HepG2 (cell line): ENCODE data around the gene LRSAM1. TPM values are rescaled to one million over a fixed set of nuclear protein-coding genes. Genes with fewer than 3 reads are reported as not detected.

Source experiments
- ARID2 ChIP-seq: sonication (generic); formaldehyde crosslinking; IDR thresholded peaks from 2 replicates; pipeline ENCODE4 v1.8.1; 2022; ENCODE audit warnings: mild to moderate bottlenecking, missing genetic modification reagents, borderline replicate concordance
- HNF4A ChIP-seq: sonication (generic); formaldehyde crosslinking; IDR thresholded peaks from 2 replicates; pipeline ENCODE4 v1.4.0; 2020; ENCODE audit warnings: missing genetic modification reagents
- HOXD1 ChIP-seq: sonication (generic); formaldehyde crosslinking; IDR thresholded peaks from 2 replicates; pipeline ENCODE4 v1.5.0; 2020; ENCODE audit warnings: missing genetic modification reagents
- KDM6A ChIP-seq: IDR thresholded peaks from 2 replicates; pipeline ENCODE4 v1.6.1; 2016; ENCODE audit warnings: low read depth
- KMT2B ChIP-seq: IDR thresholded peaks from 2 replicates; pipeline ENCODE4 v1.6.1; 2016; ENCODE audit warnings: missing genetic modification reagents, missing compliant biosample characterization
- NBN ChIP-seq: fragments of 450-650 bp; conservative IDR thresholded peaks from 2 replicates; pipeline ENCODE4 v1.6.1; 2017
- PAF1 ChIP-seq: IDR thresholded peaks from 2 replicates; pipeline ENCODE4 v1.6.1; 2016; ENCODE audit warnings: missing genetic modification reagents, missing compliant biosample characterization
- PPARG ChIP-seq: conservative IDR thresholded peaks from 2 replicates; pipeline ENCODE4 v1.6.1; 2016; ENCODE audit warnings: missing biosample characterization, missing genetic modification reagents
- SSRP1 ChIP-seq: IDR thresholded peaks from 2 replicates; pipeline ENCODE4 v1.6.1; 2016; ENCODE audit warnings: control low read depth
- TGIF2 ChIP-seq: IDR thresholded peaks from 2 replicates; pipeline ENCODE4 v1.6.1; 2016; ENCODE audit warnings: control low read depth, missing compliant biosample characterization
- XRCC5 ChIP-seq: fragments of 200-400 bp; formaldehyde crosslinking; optimal IDR thresholded peaks from 2 replicates; pipeline ENCODE3; 2017; ENCODE audit warnings: mild to moderate bottlenecking, low read length
- ZNF275 ChIP-seq: sonication (generic); formaldehyde crosslinking; IDR thresholded peaks from 2 replicates; pipeline ENCODE4 v1.8.0; 2022; ENCODE audit warnings: missing genetic modification reagents, mild to moderate bottlenecking, inconsistent platforms, borderline replicate concordance
- ZNF33A ChIP-seq: sonication (generic); formaldehyde crosslinking; IDR thresholded peaks from 2 replicates; pipeline ENCODE4 v1.5.1; 2020; ENCODE audit warnings: missing genetic modification reagents, mild to moderate bottlenecking, moderate library complexity, borderline replicate concordance
- ZNF414 ChIP-seq: sonication (generic); formaldehyde crosslinking; IDR thresholded peaks from 2 replicates; pipeline ENCODE4 v1.5.0; 2020; ENCODE audit warnings: missing genetic modification reagents
- ZNF674 ChIP-seq: sonication (generic); formaldehyde crosslinking; IDR thresholded peaks from 2 replicates; pipeline ENCODE4 v1.5.0; 2020; ENCODE audit warnings: low read depth, mild to moderate bottlenecking, missing genetic modification reagents
- polyA plus RNA-seq, 8 experiments: library from polyadenylated mRNA; depleted of rRNA in 3 of 8; stranded (reverse) in 7 of 8; unstranded in 1 of 8; fragments of >200 nt; fragmentation: Illumina TruSeq in 4 of 8; extraction: Trizol in 4 of 8; gene quantifications; 2 replicates each; pipeline versions ENCODE4 v1.2.1 to v1.2.3, GENCODE V29; 2011 to 2016; ENCODE audit warnings: low read depth in 4 of 8, missing spikeins in 1 of 8, mixed read lengths in 1 of 8; ENCODE audit not compliant: insufficient read depth in 1 of 8
- total RNA-seq, 5 experiments: library from RNA; depleted of rRNA; stranded (reverse); fragments of >200 nt; fragmentation: Illumina TruSeq; extraction: Trizol; gene quantifications; 2 replicates each; pipeline ENCODE4 v1.2.3, GENCODE V29; 2016; ENCODE audit warnings: low read depth in 1 of 5
- TF ChIP-seq, protein P1 (sequence below): IDR thresholded peaks from 2 replicates; pipeline ENCODE4 v1.6.1; 2012; ENCODE audit warnings: inconsistent platforms
- TF ChIP-seq, protein P2 (sequence below): sonication (generic); formaldehyde crosslinking; conservative IDR thresholded peaks from 2 replicates; pipeline ENCODE4 v1.8.0; 2022; ENCODE audit warnings: mild to moderate bottlenecking, moderate library complexity, missing genetic modification reagents
- TF ChIP-seq, protein P3 (sequence below): sonication (generic); formaldehyde crosslinking; IDR thresholded peaks from 2 replicates; pipeline ENCODE4 v1.8.1; 2023; ENCODE audit warnings: mild to moderate bottlenecking, inconsistent platforms, moderate library complexity, missing genetic modification reagents, borderline replicate concordance
- TF ChIP-seq, protein P4 (sequence below): sonication (generic); formaldehyde crosslinking; IDR thresholded peaks from 2 replicates; pipeline ENCODE4 v1.8.0; 2022; ENCODE audit warnings: mild to moderate bottlenecking, missing genetic modification reagents
- TF ChIP-seq, protein P5 (sequence below): sonication (generic); formaldehyde crosslinking; conservative IDR thresholded peaks from 2 replicates; pipeline ENCODE4 v1.4.0; 2020; ENCODE audit warnings: missing genetic modification reagents

Gene LRSAM1
- total and polyA plus RNA-seq, 2 of the 13 experiments (the other 11 are each of a cell fraction or from before 2014, with no cell fraction given) = 8.7 to 10.2 TPM

DNA sequence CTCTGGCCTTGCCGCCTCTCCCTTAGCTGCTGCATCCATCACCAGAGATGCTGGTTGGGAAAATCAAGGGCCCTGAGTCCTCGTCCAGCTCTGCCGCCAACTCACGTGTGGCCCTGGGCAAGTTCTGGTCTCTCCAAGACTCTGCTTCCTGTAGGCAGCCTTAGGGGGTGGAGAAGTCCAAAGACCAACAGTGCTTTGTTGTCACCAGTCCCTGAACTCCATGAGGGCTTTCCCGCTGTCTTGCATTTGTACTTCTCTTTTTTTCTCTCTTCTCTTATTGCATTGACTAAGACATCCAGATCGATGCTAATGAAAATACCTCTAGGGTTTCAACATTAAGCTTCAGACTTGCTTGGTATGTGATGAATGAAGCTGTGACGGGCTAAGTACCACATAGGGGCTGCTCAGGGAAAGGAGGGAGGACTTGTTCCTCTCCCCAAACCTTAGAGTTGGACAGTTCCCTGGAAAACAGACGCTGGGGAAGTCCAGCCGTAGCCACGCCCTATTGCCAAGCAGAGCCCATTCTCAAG, 97.1 kb downstream of the LRSAM1 start (continued):
- TF ChIP-seq, protein P1, sequence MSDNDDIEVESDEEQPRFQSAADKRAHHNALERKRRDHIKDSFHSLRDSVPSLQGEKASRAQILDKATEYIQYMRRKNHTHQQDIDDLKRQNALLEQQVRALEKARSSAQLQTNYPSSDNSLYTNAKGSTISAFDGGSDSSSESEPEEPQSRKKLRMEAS = peak; percentile 84
- TF ChIP-seq, protein P2, sequence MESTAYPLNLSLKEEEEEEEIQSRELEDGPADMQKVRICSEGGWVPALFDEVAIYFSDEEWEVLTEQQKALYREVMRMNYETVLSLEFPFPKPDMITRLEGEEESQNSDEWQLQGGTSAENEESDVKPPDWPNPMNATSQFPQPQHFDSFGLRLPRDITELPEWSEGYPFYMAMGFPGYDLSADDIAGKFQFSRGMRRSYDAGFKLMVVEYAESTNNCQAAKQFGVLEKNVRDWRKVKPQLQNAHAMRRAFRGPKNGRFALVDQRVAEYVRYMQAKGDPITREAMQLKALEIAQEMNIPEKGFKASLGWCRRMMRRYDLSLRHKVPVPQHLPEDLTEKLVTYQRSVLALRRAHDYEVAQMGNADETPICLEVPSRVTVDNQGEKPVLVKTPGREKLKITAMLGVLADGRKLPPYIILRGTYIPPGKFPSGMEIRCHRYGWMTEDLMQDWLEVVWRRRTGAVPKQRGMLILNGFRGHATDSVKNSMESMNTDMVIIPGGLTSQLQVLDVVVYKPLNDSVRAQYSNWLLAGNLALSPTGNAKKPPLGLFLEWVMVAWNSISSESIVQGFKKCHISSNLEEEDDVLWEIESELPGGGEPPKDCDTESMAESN (CRISPR knock-in tag) = peak; percentile 55; the same call in 1 of the 2 replicates
- TF ChIP-seq ARID2 = no peak
- TF ChIP-seq, protein P3, sequence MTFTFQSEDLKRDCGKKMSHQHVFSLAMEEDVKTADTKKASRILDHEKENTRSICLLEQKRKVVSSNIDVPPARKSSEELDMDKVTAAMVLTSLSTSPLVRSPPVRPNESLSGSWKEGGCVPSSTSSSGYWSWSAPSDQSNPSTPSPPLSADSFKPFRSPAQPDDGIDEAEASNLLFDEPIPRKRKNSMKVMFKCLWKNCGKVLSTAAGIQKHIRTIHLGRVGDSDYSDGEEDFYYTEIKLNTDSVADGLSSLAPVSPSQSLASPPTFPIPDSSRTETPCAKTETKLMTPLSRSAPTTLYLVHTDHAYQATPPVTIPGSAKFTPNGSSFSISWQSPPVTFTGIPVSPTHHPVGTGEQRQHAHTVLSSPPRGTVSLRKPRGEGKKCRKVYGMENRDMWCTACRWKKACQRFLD = no peak
- peak; percentile 92 for TF ChIP-seq HNF4A (CRISPR knock-in tag)
- TF ChIP-seq, protein P4, sequence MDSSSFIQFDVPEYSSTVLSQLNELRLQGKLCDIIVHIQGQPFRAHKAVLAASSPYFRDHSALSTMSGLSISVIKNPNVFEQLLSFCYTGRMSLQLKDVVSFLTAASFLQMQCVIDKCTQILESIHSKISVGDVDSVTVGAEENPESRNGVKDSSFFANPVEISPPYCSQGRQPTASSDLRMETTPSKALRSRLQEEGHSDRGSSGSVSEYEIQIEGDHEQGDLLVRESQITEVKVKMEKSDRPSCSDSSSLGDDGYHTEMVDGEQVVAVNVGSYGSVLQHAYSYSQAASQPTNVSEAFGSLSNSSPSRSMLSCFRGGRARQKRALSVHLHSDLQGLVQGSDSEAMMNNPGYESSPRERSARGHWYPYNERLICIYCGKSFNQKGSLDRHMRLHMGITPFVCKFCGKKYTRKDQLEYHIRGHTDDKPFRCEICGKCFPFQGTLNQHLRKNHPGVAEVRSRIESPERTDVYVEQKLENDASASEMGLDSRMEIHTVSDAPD (CRISPR knock-in tag) = no peak
- no peak for TF ChIP-seq ZNF414 (CRISPR knock-in tag)
- no peak for TF ChIP-seq KDM6A (CRISPR knock-in tag)
- no peak for TF ChIP-seq ZNF275 (CRISPR knock-in tag)
- TF ChIP-seq HOXD1 (CRISPR knock-in tag) = no peak
- no peak for TF ChIP-seq XRCC5
- no peak for TF ChIP-seq TGIF2 (CRISPR knock-in tag)
- no peak for TF ChIP-seq ZNF33A (CRISPR knock-in tag)
- TF ChIP-seq NBN = no peak
- TF ChIP-seq KMT2B (CRISPR knock-in tag) = no peak
- TF ChIP-seq PAF1 = no peak
- no peak for TF ChIP-seq ZNF674 (CRISPR knock-in tag)
- no peak for TF ChIP-seq SSRP1 (CRISPR knock-in tag)
- TF ChIP-seq PPARG = no peak
- TF ChIP-seq, protein P5, sequence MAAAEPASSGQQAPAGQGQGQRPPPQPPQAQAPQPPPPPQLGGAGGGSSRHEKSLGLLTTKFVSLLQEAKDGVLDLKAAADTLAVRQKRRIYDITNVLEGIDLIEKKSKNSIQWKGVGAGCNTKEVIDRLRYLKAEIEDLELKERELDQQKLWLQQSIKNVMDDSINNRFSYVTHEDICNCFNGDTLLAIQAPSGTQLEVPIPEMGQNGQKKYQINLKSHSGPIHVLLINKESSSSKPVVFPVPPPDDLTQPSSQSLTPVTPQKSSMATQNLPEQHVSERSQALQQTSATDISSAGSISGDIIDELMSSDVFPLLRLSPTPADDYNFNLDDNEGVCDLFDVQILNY (CRISPR knock-in tag) = no peak
